ENCODE results near the gene RTL5. TPM values are rescaled to one million over a fixed set of nuclear protein-coding genes. Genes with fewer than 3 reads are reported as not detected.

The RTL5 gene
- total RNA-seq, 4 donors from 2014 or later, result 3.7 to 6.9 (median 4.4) TPM

DNA sequence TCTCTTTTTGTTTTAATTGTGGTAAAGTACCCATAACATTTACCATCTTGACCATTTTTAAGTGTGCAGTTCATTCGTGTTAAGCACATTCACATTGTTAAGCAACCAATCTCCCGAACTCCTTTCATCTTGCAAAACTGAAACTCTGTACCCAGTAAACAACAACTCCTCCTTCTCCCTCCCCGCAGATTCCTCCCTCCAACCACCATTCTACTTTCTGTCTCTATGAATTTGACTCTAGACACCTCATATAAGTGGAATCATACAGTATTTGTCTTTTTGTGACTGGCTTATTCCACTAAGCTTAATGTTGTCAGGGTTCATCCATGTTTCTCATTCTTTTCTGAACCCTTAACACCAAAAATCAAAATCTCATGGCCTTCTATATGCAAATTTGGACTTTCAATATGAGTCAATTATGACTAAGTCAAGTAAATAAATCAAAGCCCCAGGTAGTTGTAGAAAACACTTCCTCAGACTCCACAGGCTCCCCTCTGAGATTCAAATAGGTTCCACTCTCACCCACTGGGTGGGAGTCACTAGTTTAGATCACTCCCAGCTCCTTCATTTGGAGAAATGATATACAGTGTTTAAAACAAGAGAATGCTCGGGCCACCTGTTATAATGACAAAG is 9.8 kb upstream of the RTL5 start:
- no peak for ATAC-seq (ENCODE audit: low FRiP score)
- TF ChIP-seq, protein P1, sequence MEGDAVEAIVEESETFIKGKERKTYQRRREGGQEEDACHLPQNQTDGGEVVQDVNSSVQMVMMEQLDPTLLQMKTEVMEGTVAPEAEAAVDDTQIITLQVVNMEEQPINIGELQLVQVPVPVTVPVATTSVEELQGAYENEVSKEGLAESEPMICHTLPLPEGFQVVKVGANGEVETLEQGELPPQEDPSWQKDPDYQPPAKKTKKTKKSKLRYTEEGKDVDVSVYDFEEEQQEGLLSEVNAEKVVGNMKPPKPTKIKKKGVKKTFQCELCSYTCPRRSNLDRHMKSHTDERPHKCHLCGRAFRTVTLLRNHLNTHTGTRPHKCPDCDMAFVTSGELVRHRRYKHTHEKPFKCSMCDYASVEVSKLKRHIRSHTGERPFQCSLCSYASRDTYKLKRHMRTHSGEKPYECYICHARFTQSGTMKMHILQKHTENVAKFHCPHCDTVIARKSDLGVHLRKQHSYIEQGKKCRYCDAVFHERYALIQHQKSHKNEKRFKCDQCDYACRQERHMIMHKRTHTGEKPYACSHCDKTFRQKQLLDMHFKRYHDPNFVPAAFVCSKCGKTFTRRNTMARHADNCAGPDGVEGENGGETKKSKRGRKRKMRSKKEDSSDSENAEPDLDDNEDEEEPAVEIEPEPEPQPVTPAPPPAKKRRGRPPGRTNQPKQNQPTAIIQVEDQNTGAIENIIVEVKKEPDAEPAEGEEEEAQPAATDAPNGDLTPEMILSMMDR (IDR thresholded peaks at IDR 0.05), result no peak
- no peak for DNase-seq (ENCODE audit: low spot score)

DNA sequence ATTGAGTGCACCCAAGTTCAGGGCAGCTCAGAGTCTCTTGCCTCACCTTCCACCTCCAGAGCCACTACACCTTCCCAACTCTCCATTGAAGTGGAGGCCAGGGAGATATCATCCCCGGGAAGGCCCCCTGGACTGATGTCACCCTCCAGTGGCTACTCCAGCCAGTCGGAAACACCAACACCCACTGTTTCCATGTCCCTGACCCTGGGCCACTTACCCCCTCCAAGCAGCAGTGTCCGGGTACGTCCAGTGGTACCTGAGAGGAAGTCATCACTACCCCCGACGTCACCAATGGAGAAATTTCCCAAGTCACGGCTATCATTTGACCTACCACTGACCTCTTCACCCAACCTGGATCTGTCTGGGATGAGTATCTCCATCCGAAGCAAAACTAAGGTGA is 7.8 kb upstream of the RTL5 start:
- no peak for ATAC-seq (ENCODE audit: low FRiP score)
- no peak for DNase-seq (ENCODE audit: low spot score)
- TF ChIP-seq, protein P1 (IDR thresholded peaks at IDR 0.05), result no peak

DNA sequence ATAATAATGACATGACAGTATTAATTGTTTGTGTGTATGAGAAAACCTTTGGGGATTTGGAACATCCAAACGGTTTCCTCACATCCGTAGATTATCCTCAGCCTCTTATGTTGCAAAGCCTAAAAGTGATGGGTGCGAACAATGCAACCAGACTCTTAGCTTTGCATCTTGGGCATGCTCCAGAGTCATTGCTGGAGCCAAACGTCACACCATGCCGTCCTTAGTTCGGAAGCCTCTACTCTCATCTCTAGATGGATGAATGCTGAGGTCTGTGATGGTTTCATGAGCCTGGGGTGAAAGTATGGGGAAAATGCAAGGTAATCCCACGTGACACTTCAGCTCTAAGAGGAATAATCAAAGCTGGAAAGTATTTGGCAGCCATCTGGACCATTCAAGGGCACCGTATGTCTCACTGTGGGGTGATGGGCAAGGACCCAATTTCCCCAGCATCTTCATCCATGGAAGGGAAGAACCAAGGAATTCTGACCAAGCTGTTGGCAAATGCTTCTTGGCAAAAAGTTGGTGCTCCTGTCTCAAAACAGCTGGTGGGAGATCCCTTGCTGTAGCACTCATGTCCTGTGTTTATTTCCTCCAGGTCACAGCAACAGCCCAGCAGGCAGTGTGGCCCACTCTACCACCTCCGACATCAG is 6.3 kb upstream of the RTL5 start:
- TF ChIP-seq, protein P1 (IDR thresholded peaks at IDR 0.05), result no peak
- no peak for ATAC-seq (ENCODE audit: low FRiP score)
- DNase-seq (ENCODE audit: low spot score), result no peak

DNA sequence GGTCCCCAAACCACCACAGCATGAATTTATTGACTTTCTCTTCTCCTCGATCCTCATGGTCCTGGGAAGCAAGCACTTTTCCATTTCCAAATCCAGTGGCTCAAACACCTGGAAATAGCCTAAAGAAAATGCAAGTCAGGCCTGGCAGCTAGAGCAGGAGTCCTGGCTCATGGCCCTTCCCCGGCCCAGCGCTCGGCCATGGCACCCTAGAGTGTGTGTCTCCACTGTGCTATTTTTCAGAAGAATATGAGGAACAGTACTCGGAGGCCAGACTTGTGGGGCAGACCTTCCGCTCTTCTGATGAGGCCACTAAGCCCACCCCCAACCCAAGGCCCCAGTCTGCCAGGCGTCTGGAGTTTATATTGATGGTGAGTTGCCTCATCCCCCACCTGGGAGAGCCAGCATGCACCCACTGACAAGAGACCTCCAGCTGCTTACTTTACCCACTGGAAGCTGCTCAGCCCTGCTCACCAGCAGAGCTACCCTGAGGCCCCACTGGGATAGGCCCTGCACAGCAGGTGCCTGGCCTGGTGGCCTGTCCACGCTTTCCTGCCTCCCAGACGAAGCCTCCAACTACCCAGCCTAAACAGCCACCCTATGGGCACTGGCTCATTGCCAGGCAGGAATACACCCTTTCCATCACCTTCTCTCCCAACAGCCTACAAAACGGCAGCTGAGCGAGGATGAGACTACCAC is 2.3 kb upstream of the RTL5 start:
- TF ChIP-seq, protein P1 (IDR thresholded peaks at IDR 0.05), result no peak
- ATAC-seq (ENCODE audit: low FRiP score), result no peak
- DNase-seq (ENCODE audit: low spot score), result no peak

DNA sequence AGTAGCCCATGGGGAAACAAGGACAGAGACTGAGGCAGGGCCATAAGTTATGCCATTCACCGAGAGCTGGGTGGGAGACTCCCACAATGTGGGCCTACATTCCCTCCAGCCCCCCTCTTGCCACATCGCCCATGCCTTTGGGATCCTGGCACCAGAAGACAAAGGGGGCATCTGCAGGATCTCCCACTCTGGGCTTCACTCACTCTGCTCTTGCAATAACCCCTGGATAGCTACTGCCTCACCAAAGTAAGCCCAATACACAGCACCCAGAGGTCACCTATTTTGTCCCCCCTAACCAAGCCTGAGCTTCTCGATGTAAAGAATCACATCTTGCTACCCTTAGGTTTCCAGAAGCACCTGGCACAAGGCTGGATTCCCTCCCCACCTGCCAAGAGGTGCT is 741 bp upstream of the RTL5 start:
- DNase-seq (ENCODE audit: low spot score), result no peak
- TF ChIP-seq, protein P1 (IDR thresholded peaks at IDR 0.05), result no peak
- ATAC-seq (ENCODE audit: low FRiP score), result no peak

DNA sequence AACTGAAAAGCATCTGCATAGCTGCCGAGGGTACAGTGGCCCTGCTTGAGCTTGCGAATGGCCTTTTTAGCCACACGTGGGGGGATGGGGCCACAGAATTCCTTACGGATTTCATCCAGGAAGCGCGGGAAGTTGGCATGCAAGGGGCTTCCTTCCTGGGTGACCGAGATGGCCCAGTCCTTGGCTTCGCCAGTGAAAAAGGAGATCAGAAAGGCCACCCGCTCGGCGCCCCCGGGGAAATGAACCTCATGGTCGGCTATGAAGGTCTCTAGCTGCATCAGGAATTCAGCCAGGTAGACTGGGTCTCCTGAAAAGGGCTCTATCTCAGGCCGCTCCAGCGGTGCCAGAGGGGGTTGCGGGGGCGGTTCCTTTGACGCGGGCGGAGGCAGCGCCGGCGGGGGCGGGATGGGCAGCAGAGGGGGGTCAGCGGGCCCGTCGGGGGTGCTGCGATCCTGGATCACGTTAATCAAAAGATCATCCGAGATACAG is 909 bp downstream of the RTL5 start:
- no peak for DNase-seq (ENCODE audit: low spot score)
- no peak for ATAC-seq (ENCODE audit: low FRiP score)
- TF ChIP-seq, protein P1 (IDR thresholded peaks at IDR 0.05), result no peak
